K562 (cell line): Measurements from ENCODE around the gene IL17REL. TPM values are rescaled to one million over a fixed set of nuclear protein-coding genes. Genes with fewer than 3 reads are reported as not detected.

Experiments
- ATAC-seq: fragments of 200-7000 bp; cut with Tn5 transposase; 3 replicates; pipeline ENCODE4 v1.9.1; 2020; ENCODE audit warnings: moderate library complexity
- BruUV-seq: library from RNA; stranded (reverse); fragments of 400-500 nt; replicated peaks from 2 replicates; lab custom pipeline; 2021; lab: Mats Ljungman, UMichigan
- CTCF ChIA-PET: fragments of 300-600 bp; formaldehyde crosslinking; extraction: SDS; loops from one replicate; lab custom pipeline; 2021; ENCODE audit warnings: low intra/inter-chr PET ratio; lab: Yijun Ruan, JAX
- POLR2A ChIA-PET: fragments of 300-600, 350-650 bp; sonication (Branson Sonifier 250); formaldehyde crosslinking; extraction: SDS; loops from one replicate; lab custom pipeline; 2021; ENCODE audit warnings: antibody characterized with exemption, inconsistent platforms; lab: Yijun Ruan, JAX
- DNase-seq, 4 experiments: peaks; one replicate each; pipeline versions ENCODE4 v3.0.0 to v3.0.0-alpha.2; 2011 to 2018; ENCODE audit warnings: low spot score in 3 of 4, mixed read lengths in 3 of 4; ENCODE audit errors: extremely low read depth in 1 of 4
- FAIRE-seq: peaks from 2 replicates; lab custom pipeline; 2011; peaks lifted over from hg19 to GRCh38; lab: Jason Lieb, UNC
- H2AFZ ChIP-seq: 2 replicates; pipeline ENCODE4 v1.6.0; 2011; ENCODE audit warnings: low read depth, low read length, control low read depth, inconsistent platforms
- H3K27ac ChIP-seq: fragments of 200-600 bp; 3 replicates; pipeline ENCODE4 v1.8.0; 2011; ENCODE audit warnings: low read depth, mild to moderate bottlenecking, control low read depth, inconsistent platforms, low read length, moderate library complexity, mixed read lengths; ENCODE audit errors: extremely low read depth
- H3K27me3 ChIP-seq, 2 experiments: fragments of 300-600 bp in 1 of 2; 2 replicates in 1 of 2; 3 replicates in 1 of 2; pipeline versions ENCODE4 v1.6.0 to v1.8.0; 2011; ENCODE audit warnings: inconsistent platforms in 2 of 2, low read length in 2 of 2, mild to moderate bottlenecking in 1 of 2, mixed read lengths in 1 of 2, moderate library complexity in 1 of 2; ENCODE audit not compliant: control insufficient read depth in 2 of 2, insufficient read depth in 2 of 2
- H3K36me3 ChIP-seq: fragments of 300-600 bp; 3 replicates; pipeline ENCODE4 v1.8.0; 2011; ENCODE audit warnings: mild to moderate bottlenecking, low read length, inconsistent platforms; ENCODE audit not compliant: control insufficient read depth, insufficient read depth
- H3K4me1 ChIP-seq, 2 experiments: fragments of 200-600 bp in 1 of 2; replicated peaks in 1 of 2; 2 replicates in 1 of 2; 3 replicates in 1 of 2; pipeline versions ENCODE4 v1.5.1 to v1.8.0; 2011; ENCODE audit warnings: inconsistent platforms in 2 of 2, low read length in 2 of 2, mild to moderate bottlenecking in 1 of 2, mixed read lengths in 1 of 2, moderate library complexity in 1 of 2; ENCODE audit not compliant: control insufficient read depth in 2 of 2, insufficient read depth in 2 of 2
- H3K4me2 ChIP-seq: 2 replicates; pipeline ENCODE4 v1.6.1; 2011; ENCODE audit warnings: low read length, control low read depth, inconsistent platforms, mixed read lengths; ENCODE audit not compliant: insufficient read depth
- H3K4me3 ChIP-seq: fragments of 200-600 bp; sonication (generic), shearing (Covaris generic); 2 replicates; pipeline ENCODE4 v1.5.1; 2016; ENCODE audit warnings: control low read depth, inconsistent platforms
- H3K79me2 ChIP-seq: fragments of 200-600 bp; 3 replicates; pipeline ENCODE4 v1.8.0; 2011; ENCODE audit warnings: low read length, inconsistent platforms; ENCODE audit not compliant: control insufficient read depth, insufficient read depth
- H3K9ac ChIP-seq, 2 experiments: 2 replicates each; pipeline versions ENCODE4 v1.6.0 to v1.6.1; 2011; ENCODE audit warnings: low read depth in 2 of 2, low read length in 2 of 2, control low read depth in 1 of 2, inconsistent platforms in 1 of 2, mild to moderate bottlenecking in 1 of 2, mixed read lengths in 1 of 2; ENCODE audit not compliant: insufficient read depth in 1 of 2
- H3K9me1 ChIP-seq: one replicate; pipeline ENCODE4 v1.6.0; 2011; ENCODE audit warnings: inconsistent platforms, mild to moderate bottlenecking, low read length, moderate library complexity; ENCODE audit not compliant: control insufficient read depth, insufficient read depth
- H3K9me3 ChIP-seq: replicated peaks from 2 replicates; pipeline ENCODE4 v1.5.1; 2011; ENCODE audit warnings: low read depth, low read length, inconsistent platforms; ENCODE audit not compliant: control insufficient read depth, insufficient read depth
- H4K20me1 ChIP-seq: replicated peaks from 2 replicates; pipeline ENCODE4 v1.6.1; 2011; ENCODE audit warnings: low read length, inconsistent platforms, mixed read lengths; ENCODE audit not compliant: control insufficient read depth, insufficient read depth
- CHD1 ChIP-seq: fragments of 200-600 bp; sonication (generic); IDR thresholded peaks from one replicate; pipeline ENCODE4 v1.6.1; 2012; ENCODE audit warnings: mild to moderate bottlenecking, moderate library complexity, low read length, inconsistent platforms
- LARP7 ChIP-seq: fragments of 450-650 bp; IDR thresholded peaks from 2 replicates; pipeline ENCODE4 v1.6.1; 2016
- RCOR1 ChIP-seq, 2 experiments: IDR thresholded peaks; 2 replicates each; pipeline ENCODE4 v1.6.1; 2012; ENCODE audit warnings: low read depth in 2 of 2, low read length in 2 of 2, borderline replicate concordance in 1 of 2, improper control_type of control experiment in 1 of 2
- SAFB2 ChIP-seq: fragments of 200-400 bp; formaldehyde crosslinking; IDR thresholded peaks from 2 replicates; pipeline ENCODE4 v1.6.1; 2018; ENCODE audit warnings: borderline replicate concordance, low read length, low read depth, moderate library complexity; ENCODE audit not compliant: severe bottlenecking
- STAT5A ChIP-seq: IDR thresholded peaks from 2 replicates; pipeline ENCODE4 v1.6.1; 2012; ENCODE audit warnings: low read length, inconsistent platforms, borderline replicate concordance
- TRIM24 ChIP-seq, 2 experiments: fragments of 450-650 bp; IDR thresholded peaks; 2 replicates each; pipeline ENCODE4 v1.6.1; 2016
- ZNF197 ChIP-seq: fragments of 200-800 bp; sonication (Bioruptor generic); IDR thresholded peaks from 2 replicates; pipeline ENCODE4 v1.6.1; 2016; ENCODE audit warnings: low read depth, missing genetic modification characterization, missing compliant biosample characterization
- ZNF77 ChIP-seq: fragments of 250-450 bp; sonication (Bioruptor Pico); IDR thresholded peaks from 2 replicates; pipeline ENCODE4 v1.5.0; 2020
- ZNF778 ChIP-seq: fragments of 450-650 bp; formaldehyde crosslinking; IDR thresholded peaks from 2 replicates; pipeline ENCODE4 v1.4.0; 2020; ENCODE audit warnings: mild to moderate bottlenecking, moderate library complexity
- WGBS: fragments of 100-300 bp; shearing (Covaris generic); methylation state at CpG from one replicate; pipeline ENCODE4 v1.1.6; 2016; ENCODE audit warnings: low coverage, mixed read lengths; ENCODE audit not compliant: insufficient coverage; ENCODE audit errors: missing lambda C conversion rate; 5-methylcytosine and 5-hydroxymethylcytosine counted together
- in situ Hi-C: fragments of 300-500 bp; cut with MboI; formaldehyde crosslinking; loops from 4 replicates; pipeline ENCODE4 v1.15.0; 2018; ENCODE audit warnings: inconsistent platforms, mixed read lengths
- intact Hi-C: fragments of 100-400 bp; cut with micrococcal nuclease; formaldehyde crosslinking; loops from 2 replicates; pipeline ENCODE4 v1.14.2; 2022
- polyA plus RNA-seq, 8 experiments: library from polyadenylated mRNA; depleted of rRNA in 4 of 8; stranded (reverse) in 5 of 8; unstranded in 3 of 8; fragments of >200 nt; fragmentation: Nextera tagmentation in 2 of 8; fragmentation: Illumina TruSeq in 1 of 8; extraction: Ambion mirVana in 2 of 8; extraction: Trizol in 1 of 8; gene quantifications; 2 replicates each; pipeline versions ENCODE4 v1.2.1 to v1.2.3, GENCODE V29; 2011 to 2014; ENCODE audit warnings: inconsistent platforms in 1 of 8, missing spikeins in 1 of 8
- total RNA-seq, 7 experiments: library from RNA; depleted of rRNA in 6 of 7; stranded (reverse); fragments of >200 nt in 6 of 7; fragmentation: Illumina TruSeq in 2 of 7; extraction: Trizol in 2 of 7; gene quantifications; 2 replicates each; pipeline versions ENCODE4 v1.2.1 to v1.2.3, GENCODE V29; 2011 to 2021; ENCODE audit warnings: low replicate concordance in 1 of 7
- TF ChIP-seq, protein P1 (sequence below): fragments of 250-450 bp; sonication (Bioruptor Pico); IDR thresholded peaks from 2 replicates; pipeline ENCODE4 v1.8.0; 2022; ENCODE audit warnings: inconsistent platforms, mild to moderate bottlenecking, moderate library complexity, borderline replicate concordance
- TF ChIP-seq, protein P2 (sequence below): fragments of 450-650 bp; IDR thresholded peaks from 2 replicates; pipeline ENCODE4 v1.6.1; 2018; ENCODE audit not compliant: partially characterized antibody
- TF ChIP-seq, protein P3 (sequence below): fragments of 450-650 bp; formaldehyde crosslinking; IDR thresholded peaks from 2 replicates; pipeline ENCODE4 v1.4.0; 2022; ENCODE audit warnings: missing genetic modification characterization

Gene IL17REL
- total and polyA plus RNA-seq, 9 of the 15 experiments (the other 6 are each of a cell fraction or from before 2014, with no cell fraction given): 0.05 to 0.42 (median 0.11) TPM; not detected in 4

DNA sequence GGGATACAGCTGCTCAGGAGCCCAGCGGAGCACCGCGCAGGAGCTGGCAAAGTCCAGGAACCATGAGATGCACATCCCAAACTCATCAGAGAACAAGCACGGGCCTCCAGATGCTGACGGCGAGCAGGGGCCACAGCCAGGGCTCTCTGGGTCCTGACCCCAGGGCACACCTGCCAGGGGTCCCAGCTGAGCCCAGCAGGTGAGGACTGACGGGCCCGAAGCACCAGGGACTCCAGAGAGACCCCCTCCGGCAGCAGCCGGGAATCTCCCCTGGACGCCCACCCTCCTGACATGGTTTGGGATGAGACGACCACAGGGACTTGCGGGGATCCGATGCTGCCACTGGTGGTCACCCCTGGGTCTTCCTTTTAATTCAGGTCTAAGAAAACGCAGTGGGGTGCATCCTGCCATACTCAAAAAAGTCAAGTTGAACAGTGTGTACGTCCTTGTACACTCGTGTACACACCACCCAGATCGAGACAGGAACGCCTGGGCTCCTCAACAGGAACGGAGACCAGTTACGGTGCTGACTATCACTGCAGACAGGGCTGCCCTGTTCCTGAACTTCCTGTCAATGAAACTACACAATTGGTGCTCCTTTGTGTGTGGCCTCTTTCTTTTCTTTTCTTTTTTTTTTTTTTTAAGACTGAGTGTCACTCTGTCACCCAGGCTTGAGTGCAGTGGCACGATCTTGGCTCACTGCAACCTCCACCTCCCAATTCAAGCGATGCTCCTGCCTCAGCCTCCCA lies 23.6 kb upstream of the IL17REL start:
- H3K36me3 ChIP-seq: no peaks in the 10 kb centered on the region
- no peak for TF ChIP-seq TRIM24 (IDR thresholded peaks at IDR 0.05)
- TF ChIP-seq ZNF778 (CRISPR knock-in tag): no peak
- no peak for TF ChIP-seq CHD1
- no peak for TF ChIP-seq LARP7
- no peak for TF ChIP-seq ZNF77 (CRISPR knock-in tag)
- no peak for TF ChIP-seq RCOR1 (IDR thresholded peaks at IDR 0.05; ENCODE audit: borderline replicate concordance in 1 of 2, low read depth in 2 of 2, low read length in 2 of 2)
- TF ChIP-seq ZNF197 (CRISPR knock-in tag): no peak
- no peak for TF ChIP-seq SAFB2
- no peak for TF ChIP-seq STAT5A
- TF ChIP-seq, protein P1, sequence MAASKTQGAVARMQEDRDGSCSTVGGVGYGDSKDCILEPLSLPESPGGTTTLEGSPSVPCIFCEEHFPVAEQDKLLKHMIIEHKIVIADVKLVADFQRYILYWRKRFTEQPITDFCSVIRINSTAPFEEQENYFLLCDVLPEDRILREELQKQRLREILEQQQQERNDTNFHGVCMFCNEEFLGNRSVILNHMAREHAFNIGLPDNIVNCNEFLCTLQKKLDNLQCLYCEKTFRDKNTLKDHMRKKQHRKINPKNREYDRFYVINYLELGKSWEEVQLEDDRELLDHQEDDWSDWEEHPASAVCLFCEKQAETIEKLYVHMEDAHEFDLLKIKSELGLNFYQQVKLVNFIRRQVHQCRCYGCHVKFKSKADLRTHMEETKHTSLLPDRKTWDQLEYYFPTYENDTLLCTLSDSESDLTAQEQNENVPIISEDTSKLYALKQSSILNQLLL (CRISPR knock-in tag): no peak
- TF ChIP-seq, protein P2, sequence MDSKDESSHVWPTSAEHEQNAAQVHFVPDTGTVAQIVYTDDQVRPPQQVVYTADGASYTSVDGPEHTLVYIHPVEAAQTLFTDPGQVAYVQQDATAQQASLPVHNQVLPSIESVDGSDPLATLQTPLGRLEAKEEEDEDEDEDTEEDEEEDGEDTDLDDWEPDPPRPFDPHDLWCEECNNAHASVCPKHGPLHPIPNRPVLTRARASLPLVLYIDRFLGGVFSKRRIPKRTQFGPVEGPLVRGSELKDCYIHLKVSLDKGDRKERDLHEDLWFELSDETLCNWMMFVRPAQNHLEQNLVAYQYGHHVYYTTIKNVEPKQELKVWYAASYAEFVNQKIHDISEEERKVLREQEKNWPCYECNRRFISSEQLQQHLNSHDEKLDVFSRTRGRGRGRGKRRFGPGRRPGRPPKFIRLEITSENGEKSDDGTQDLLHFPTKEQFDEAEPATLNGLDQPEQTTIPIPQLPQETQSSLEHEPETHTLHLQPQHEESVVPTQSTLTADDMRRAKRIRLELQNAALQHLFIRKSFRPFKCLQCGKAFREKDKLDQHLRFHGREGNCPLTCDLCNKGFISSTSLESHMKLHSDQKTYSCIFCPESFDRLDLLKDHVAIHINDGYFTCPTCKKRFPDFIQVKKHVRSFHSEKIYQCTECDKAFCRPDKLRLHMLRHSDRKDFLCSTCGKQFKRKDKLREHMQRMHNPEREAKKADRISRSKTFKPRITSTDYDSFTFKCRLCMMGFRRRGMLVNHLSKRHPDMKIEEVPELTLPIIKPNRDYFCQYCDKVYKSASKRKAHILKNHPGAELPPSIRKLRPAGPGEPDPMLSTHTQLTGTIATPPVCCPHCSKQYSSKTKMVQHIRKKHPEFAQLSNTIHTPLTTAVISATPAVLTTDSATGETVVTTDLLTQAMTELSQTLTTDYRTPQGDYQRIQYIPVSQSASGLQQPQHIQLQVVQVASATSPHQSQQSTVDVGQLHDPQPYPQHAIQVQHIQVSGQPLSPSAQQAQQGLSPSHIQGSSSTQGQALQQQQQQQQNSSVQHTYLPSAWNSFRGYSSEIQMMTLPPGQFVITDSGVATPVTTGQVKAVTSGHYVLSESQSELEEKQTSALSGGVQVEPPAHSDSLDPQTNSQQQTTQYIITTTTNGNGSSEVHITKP: no peak
- TF ChIP-seq, protein P3, sequence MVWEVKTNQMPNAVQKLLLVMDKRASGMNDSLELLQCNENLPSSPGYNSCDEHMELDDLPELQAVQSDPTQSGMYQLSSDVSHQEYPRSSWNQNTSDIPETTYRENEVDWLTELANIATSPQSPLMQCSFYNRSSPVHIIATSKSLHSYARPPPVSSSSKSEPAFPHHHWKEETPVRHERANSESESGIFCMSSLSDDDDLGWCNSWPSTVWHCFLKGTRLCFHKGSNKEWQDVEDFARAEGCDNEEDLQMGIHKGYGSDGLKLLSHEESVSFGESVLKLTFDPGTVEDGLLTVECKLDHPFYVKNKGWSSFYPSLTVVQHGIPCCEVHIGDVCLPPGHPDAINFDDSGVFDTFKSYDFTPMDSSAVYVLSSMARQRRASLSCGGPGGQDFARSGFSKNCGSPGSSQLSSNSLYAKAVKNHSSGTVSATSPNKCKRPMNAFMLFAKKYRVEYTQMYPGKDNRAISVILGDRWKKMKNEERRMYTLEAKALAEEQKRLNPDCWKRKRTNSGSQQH (CRISPR knock-in tag): no peak
- TF ChIP-seq, all 486 proteins: peak for 0
- Histone ChIP-seq H3K4me3 (no peak overlapping the region), H2AFZ (no peak overlapping the region), H3K4me1 (peaks cover 0 to 32% of the 10 kb centered on the region in 2 experiments; a peak in 2 of 5 replicates), H3K9me3 (no peaks in the 10 kb centered on the region), H3K27me3 (peaks cover 4 to 60% of the 10 kb centered on the region in 2 experiments; a peak in 4 of 5 replicates), H3K9me1 (no peaks in the 10 kb centered on the region), H3K27ac (no peak overlapping the region), H4K20me1 (no peaks in the 10 kb centered on the region; the same call in 1 of the 2 replicates), H3K9ac (no peak overlapping the region), H3K4me2 (no peak overlapping the region), H3K79me2 (no peaks in the 10 kb centered on the region)
- FAIRE-seq (no peak), ATAC-seq (0 out of 3 replicates have a peak, but pooled peaks have one; percentile 20), DNase-seq (no peak)
- 14% methylated on average over 17 of the region's 23 CpGs for WGBS
- intact Hi-C loops (no loop called here), in situ Hi-C loops (no loop called here)
- ChIA-PET POLR2A (interaction anchor here (1.0 kb wide), 1 partner anchor 14 kb away, joined by 3 read pairs; no protein-coding TSS in a partner anchor), CTCF (no interaction called here)
- no TSS peak for BruUV-seq
